ENCODE results near the gene GLUL.

GLUL gene

DNA sequence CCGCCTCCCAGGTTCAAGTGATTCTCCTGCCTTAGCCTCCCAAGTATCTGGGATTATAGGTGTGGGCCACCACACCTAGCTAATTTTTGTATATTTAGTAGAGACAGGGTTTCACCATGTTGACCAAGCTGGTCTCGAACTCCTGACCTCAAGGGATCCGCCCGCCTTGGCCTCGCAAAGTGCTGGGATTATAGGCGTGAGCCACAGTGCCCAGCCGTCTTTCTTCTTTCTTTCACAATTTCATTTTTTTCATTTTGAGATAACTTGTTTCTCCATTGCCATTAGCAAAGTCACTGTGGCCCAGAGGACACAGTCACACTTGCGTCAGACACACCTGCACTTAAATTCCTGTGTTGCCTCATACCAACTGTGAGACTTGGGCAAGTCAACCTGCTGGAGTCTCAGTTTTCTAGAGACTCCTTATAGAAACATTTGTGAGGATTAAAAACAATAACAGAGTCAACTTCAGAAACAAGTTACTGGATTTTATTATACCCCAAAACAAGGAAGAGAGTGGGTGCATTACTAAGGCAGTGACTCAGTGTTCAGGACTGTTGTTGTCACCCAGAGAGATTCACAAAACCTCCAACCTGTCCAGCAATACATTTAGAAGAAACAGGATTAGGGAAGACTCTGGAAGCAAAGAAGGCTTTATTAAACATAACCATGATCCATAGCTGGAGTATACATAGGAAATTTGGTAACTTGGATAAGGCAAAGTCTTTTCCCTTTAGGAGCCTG lies 6.2 kb upstream of the GLUL start:
- POLR2A ChIA-PET = interaction anchor here (1.5 kb wide), 1 partner anchor 255 kb away, joined by 6 read pairs; no protein-coding TSS in a partner anchor
- DNase-seq (ENCODE audit: extremely low spot score) = no peak
- CTCF ChIA-PET = interaction anchor here (0.9 to 6.9 kb wide), 14 partner anchors 12 to 387 kb away, joined by 3 to 245 read pairs (median 9); no protein-coding TSS in a partner anchor
- TF ChIP-seq, protein P1, sequence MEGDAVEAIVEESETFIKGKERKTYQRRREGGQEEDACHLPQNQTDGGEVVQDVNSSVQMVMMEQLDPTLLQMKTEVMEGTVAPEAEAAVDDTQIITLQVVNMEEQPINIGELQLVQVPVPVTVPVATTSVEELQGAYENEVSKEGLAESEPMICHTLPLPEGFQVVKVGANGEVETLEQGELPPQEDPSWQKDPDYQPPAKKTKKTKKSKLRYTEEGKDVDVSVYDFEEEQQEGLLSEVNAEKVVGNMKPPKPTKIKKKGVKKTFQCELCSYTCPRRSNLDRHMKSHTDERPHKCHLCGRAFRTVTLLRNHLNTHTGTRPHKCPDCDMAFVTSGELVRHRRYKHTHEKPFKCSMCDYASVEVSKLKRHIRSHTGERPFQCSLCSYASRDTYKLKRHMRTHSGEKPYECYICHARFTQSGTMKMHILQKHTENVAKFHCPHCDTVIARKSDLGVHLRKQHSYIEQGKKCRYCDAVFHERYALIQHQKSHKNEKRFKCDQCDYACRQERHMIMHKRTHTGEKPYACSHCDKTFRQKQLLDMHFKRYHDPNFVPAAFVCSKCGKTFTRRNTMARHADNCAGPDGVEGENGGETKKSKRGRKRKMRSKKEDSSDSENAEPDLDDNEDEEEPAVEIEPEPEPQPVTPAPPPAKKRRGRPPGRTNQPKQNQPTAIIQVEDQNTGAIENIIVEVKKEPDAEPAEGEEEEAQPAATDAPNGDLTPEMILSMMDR (IDR thresholded peaks at IDR 0.05; ENCODE audit: control extremely low read depth, extremely low read depth, low read depth, missing control alignments) = no peak

DNA sequence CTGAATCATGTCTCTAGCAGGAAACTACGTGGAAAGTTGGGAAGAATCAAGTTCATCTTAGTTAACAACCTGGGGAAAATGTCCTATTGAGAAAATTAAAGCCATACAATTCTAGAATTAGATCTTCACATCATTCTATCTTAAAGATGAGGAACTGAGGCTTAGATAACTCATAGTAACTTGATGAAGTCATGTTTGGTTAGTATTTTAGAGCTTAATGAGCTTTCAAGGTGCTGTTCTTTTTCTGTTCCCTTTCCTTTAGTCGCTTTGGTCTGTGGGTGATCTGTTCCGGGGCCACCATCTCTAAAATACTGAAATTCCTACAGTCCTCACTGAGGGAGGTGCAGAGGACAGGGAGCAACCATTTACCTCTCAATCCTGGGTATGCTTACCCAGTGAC lies 4.3 kb upstream of the GLUL start:
- DNase-seq (ENCODE audit: extremely low spot score) = no peak
- ChIA-PET CTCF (interaction anchor here (0.6 to 6.9 kb wide), 31 partner anchors 9 to 928 kb away, joined by 3 to 245 read pairs (median 7); no protein-coding TSS in a partner anchor), POLR2A (no interaction called here)
- TF ChIP-seq, protein P1 (IDR thresholded peaks at IDR 0.05; ENCODE audit: control extremely low read depth, extremely low read depth, low read depth, missing control alignments) = no peak

DNA sequence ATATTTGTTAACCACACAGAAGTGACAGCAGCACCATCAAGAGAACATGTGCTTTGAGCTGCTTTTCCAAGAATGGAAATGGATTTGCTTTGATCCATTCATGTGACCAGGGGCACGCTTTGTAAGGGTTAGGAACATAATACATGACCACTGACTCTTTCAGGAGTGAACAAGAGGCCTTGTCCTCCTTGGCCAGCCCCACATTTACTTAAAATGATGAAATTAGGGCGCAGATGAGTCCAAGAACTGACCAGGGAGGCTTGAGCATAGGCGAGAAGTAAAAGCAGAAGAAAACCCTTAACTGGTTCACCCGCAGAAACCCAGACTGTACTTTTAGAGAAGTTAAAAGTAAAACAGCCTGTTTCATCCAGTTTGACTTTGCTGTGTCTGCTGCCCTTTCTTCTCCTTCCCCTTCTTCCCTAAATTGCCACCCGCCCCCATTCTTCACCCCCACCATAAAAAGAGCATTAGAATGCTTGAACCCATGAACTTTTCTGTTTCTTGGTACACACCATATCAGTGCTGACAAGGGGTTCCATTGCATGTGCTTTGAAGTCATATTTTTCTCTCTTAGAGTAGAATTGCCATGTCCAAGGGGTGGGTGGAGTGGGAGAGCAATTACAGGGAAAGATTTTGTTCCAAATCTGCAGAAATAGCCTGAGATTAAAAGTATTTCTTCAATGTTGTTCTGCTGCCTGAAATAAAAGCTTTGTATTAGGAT lies 2.6 kb upstream of the GLUL start:
- DNase-seq (ENCODE audit: extremely low spot score) = no peak
- CTCF ChIA-PET = interaction anchor here (1.2 to 6.9 kb wide), 6 partner anchors 14 to 313 kb away, joined by 3 to 245 read pairs (median 33); no protein-coding TSS in a partner anchor
- TF ChIP-seq, protein P1 (IDR thresholded peaks at IDR 0.05; ENCODE audit: control extremely low read depth, extremely low read depth, low read depth, missing control alignments) = no peak
- POLR2A ChIA-PET = no interaction called here

DNA sequence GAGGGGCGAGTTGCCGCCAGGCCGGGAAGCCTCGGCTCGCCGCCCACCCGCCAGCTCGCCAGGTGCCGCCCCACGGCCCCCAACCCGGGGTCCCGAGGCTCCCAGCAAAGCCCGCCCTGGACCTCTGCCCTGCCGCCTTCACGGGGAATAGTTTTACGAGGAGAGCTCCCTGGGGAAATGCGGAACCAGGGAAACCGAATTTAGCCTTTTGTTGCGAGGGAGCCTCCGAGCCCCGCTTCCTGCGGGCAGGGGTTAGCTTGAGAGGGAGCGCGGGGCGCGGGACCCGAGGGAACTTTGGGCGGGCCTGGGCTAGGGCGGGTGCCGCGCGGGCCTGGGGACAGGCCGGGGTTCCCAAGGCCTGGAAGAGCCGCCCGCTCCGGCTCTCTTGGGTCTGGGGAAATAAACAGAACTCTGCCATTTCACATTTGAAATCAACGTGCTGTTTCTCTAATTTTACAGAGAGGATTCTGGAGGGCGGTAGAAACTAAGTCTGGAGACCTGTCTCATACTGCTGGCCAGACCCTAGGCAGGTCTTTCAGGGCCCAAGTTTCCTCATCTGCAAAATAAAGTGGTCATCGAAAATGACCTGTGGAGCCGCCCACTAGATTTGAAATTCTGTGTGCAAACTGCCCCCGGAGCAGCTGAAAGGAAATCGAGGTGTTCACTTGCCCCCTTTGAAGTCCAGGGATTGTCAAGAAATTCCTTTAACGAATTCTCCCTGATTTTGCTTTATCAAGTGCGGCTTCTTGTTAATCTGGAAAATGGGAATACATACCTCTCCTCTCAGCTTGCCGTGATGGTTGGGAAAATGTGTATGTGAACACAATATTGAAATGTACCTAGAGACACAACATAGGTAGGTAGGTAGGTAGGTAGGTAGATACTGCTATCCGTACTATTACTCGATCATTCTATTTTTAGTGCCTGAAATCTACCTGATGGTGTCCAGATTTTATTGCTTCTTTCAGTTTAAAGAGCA lies 749 bp upstream of the GLUL start:
- TF ChIP-seq, protein P1 (IDR thresholded peaks at IDR 0.05; ENCODE audit: control extremely low read depth, extremely low read depth, low read depth, missing control alignments) = no peak
- ChIA-PET POLR2A (interaction anchor here (0.6 to 1.1 kb wide), 6 partner anchors 8 to 1772 kb away, joined by 3 to 10 read pairs (median 4); partner anchors contain the start of gene TEDDM1), CTCF (interaction anchor here (0.8 to 6.9 kb wide), 8 partner anchors 10 to 307 kb away, joined by 3 to 245 read pairs (median 5); no protein-coding TSS in a partner anchor)
- peak; percentile 29 for DNase-seq (ENCODE audit: extremely low spot score)

DNA sequence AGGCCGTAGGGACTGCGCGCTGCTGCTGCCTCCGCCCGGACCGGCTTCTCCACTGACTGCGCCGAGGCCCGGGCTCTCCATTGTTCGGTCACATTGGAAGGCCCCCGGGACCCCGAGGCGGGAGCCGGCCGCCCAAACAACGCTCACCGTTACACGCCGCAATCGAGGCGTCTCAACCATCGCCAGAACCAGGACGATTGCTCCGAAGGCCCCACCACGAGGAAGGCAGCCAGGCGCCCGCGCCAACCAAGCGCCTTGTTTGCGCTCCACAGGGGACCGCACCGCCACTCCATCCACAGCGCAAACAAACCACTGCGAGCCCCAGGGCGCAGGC lies 595 bp downstream of the GLUL start:
- TF ChIP-seq, protein P1 (IDR thresholded peaks at IDR 0.05; ENCODE audit: control extremely low read depth, extremely low read depth, low read depth, missing control alignments) = no peak
- ChIA-PET CTCF (interaction anchor here (0.9 to 2.6 kb wide), 3 partner anchors 247 to 310 kb away, joined by 4 to 12 read pairs (median 4); no protein-coding TSS in a partner anchor), POLR2A (interaction anchor here (1.5 kb wide), 1 partner anchor 36 kb away, joined by 3 read pairs; no protein-coding TSS in a partner anchor)
- DNase-seq (ENCODE audit: extremely low spot score) = no peak

Data from GM10248 (cell line).